NCI-H2196 treated with DMSO at 0.1 percent for 48 hours (cell line): Measurements from ENCODE around the gene LAMTOR4.

Source experiments
- DNase-seq: peaks from one replicate; lab custom pipeline; 2025; ENCODE audit not compliant: unreplicated experiment; lab: John Stamatoyannopoulos, UW

Gene LAMTOR4

GRCh38 chr7:100152937-100153666, 4.4 kb downstream of the LAMTOR4 start:
- DNase-seq, result no peak

- no peak for DNase-seq
These were observed 5.2 kb downstream of the LAMTOR4 start for GRCh38 chr7:100153708-100154535.

- no peak for DNase-seq
These were observed 6.2 kb downstream of the LAMTOR4 start for GRCh38 chr7:100154651-100155491.

DNA sequence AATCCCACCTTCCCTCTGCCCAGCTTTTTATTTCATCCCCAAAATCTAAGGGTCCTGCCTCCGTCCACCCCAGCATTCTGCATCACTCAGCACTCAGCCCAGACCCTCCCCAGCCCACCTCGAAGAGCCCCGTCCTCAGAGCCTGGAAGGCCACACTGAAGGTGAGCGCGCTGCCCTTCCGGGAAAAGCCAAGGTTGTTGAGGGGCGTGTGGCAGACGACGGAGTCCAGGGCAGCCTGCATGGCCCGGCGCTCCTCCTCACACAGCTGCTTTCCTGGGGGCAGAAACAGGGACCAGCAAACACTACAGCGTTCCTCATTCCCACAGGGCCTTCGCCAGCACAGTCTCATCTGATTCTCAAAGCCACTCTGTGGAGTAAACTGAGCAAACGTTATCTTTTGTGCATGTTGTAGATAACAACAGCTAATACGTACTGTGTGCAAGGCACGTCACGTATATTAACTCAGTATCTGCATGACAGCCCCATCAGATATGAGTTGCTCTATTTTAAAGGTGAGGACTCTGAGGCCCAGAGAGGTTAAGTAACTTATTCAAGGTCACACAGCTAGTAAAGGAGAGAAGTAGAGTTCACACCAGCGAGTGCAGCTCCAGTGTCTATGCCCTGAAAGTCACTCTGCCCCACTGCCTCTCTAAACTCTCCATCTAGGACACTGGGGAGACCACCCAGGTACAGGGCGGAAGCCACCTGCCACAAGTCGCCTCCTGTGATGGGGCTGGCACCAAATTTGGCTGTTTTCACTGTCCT, 7.0 kb downstream of the LAMTOR4 start:
- DNase-seq, result no peak

DNA sequence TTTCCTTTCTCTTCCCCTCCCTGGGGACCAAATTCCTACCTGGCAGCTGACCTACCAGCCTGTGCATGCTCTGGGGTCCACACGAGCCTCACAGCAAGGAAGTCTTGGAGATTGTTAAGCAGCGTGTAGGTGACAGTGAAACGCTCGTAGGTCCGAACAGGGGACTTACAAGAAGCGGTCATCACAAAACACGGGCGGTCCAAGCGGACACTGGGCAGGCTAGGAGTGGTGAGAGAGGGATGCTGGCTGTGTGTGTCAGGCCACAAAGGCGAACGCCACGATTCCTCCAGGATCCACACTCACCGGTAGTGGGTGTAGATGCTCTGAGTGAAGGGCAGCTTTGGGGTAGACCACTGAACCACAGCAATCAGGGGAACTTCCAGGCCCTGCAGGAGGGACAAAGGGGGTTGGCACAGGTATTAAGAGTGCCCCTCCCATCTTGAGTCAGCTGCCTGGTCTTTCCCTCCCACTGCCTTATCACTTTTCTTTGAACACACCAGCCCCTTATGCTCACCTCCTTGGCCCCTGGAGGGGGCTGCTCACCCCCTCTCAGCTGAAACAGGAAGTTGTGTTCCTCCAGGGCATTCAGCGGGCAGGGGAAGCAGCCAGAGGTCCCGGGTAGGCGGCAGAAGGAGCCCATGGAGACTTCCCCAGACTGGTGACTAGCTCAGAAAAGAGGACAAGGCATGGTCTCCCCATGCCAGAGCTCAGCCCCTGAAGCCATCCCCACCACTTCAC, 7.8 kb downstream of the LAMTOR4 start:
- no peak for DNase-seq

GRCh38 chr7:100157069-100157333, 8.3 kb downstream of the LAMTOR4 start:
- no peak for DNase-seq

- DNase-seq, result peak; percentile 39
These were observed 8.9 kb downstream of the LAMTOR4 start for GRCh38 chr7:100157334-100158228.

DNA sequence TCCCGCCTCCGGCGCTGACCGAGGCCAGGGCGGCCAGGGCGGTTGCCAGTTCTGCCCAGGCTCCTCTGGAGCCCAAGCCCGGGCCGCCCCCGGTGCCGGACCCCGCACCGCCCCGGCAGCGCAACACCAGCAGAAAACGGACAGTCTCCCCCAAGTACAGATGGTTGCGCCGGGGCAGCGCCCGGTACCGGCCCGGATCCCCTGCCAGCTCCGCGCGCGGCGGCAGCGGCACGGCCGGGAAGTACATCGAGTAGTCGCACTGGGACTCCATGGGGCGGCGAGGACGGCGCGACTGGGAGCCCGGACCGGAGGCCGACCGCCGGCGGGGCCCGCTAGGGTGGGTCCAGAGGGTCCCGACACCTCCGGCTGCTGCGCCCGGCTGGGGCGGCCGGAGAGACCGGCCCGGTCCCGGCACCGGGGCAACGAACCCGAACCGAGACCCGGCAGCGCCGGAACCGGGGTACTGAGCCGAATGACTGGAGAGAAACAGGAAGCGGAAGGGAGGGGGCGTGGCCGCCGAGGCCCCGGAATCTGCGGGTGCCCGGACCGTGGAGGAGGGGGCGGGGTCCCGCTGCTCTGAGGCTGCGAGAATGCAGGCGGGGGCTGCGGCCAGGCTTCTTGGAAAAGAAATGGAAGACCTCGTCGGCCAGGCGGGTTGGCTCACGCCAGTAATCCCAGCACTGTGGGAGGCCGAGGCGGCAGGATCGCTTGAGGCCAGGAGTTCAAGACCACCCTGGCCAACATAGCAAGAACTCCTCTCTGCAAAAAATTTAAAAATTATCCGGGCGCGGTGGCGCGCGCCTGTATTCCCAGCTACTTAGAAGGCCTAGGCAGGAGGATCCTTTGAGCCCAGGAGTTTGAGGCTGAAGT, 9.7 kb downstream of the LAMTOR4 start, which contains the start of gene TRAPPC14:
Gene TRAPPC14, minus strand, starts transcription at position 495 of the 870 bp plus-strand sequence. Its CDS starts 224 bp downstream, at position 271.
- peak; percentile 74 for DNase-seq

DNA sequence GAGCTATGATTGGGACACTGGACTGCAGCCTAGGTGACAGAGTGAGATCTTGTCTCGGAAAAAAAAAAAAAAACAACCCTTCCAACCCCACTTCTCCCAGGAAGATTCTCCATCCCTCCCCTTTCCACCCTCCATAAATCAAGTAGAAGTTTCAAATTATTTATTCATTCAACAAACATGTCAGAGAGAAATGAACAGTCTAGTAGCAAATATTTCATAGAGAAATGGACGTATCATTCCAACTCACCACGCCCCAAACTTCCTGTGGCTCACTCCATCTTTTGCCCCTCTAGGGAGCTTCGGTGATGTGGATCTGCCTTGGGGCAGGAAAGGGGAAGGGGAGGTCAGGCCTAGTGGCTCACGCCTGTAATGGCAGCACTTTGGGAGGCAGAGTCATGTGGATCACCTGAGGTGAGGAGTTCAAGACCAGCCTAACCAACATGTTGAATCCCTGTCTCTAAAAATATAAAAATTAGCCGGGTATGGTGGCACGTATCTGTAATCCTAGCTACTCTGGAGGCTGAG, 10.4 kb downstream of the LAMTOR4 start:
- no peak for DNase-seq

GRCh38 chr7:100160067-100160466, 11.3 kb downstream of the LAMTOR4 start:
- no peak for DNase-seq

DNA sequence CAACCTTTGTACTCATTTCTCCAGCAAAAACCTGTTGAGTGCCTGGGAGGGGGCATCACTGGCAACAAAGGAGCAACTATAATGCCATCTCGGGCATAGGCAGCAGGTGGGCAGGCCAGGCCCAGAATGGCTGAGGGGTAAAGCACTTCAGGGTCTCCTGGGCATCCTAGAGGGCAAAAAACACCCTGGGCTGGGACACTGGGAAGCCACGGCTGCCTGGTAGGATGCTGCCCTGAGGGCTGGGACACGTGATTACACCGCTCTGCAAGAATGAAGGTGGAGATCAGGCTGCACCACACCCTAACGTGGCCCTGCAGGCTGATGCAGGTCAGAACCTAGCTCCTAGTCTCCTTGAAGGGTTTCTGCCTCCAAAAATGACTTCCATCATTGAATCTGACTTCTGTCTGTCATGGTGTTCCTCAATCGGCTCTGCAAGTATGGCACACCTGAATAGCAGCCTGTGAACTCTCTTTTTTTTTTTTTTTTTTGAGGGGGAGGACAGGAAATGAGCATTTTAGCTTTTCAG, 14.4 kb downstream of the LAMTOR4 start:
- no peak for DNase-seq

DNA sequence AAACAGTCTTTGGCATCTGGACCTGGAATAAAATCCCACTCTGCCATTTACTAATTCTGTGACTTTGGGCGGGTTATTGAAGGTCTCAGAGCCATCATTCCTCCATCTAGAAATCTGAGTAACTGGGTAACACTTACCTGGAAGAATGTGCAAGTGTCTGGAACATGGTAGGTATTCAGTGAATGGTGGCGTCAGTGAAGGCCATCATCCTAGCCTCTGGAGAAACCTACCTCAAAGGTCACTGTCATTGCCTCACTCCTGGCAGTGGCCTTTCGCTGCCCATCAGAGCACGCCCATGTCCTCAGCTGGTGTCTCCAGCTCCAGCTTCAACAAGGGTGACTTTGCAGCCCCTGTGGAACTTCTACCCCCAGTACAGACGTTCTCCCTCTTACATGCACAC, 15.2 kb downstream of the LAMTOR4 start:
- DNase-seq, result no peak

- DNase-seq, result no peak
These were observed 17.7 kb downstream of the LAMTOR4 start for GRCh38 chr7:100166317-100166940.

DNA sequence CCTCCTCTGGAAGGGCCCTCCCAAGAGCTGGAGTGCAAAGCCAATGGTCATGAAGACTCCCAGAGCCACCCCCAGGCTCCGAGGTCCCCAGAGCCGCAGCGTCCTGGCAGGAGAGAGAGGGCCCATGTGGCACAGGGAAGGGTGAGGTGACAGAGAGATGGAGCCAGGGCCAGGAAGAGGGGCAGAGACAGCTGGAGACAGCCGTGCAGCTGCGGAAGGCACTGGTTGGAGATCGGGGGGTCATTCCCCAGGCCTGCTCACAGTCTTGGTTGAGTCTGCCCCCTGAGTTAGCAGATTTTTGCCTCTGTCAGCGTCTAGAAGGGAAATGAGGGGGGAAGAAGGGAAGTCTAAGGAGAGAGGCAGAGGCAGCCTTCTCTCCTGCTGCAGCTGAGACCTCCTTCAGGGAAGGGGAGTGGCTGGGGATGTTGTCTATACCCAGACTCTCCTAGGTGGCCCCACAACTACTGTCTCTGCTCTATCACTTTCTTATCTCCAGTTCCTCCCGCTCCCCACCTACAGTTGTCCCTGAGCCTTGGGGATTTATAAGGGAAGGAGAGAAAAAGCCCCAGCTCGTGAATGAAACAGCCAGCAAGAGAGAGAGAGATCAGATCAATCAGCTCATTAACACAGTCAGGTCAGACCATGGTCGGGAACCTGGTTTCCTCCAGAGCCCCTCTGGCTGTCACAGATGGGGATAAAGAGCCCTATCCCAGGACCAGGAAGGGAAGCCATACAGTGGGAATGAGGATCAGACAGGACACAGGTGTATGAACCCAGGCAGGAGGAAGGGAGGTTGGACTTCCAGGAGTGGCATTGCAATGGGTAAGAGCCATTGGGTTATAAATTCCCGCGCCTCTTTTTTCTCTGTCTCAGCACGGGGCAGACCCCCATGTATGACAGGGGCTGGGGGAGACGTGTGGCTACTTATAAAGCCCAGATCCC, 18.5 kb downstream of the LAMTOR4 start:
- DNase-seq, result no peak

GRCh38 chr7:100167912-100168323, 19.2 kb downstream of the LAMTOR4 start:
- DNase-seq, result no peak
